Kidney capillary endothelial cell (primary cell): ENCODE measurements around the gene UXS1.

Experiments used
- DNase-seq: peaks from one replicate; pipeline ENCODE4 v3.0.0-alpha.2; 2018; ENCODE audit warnings: low spot score

UXS1 gene

GRCh38 chr2:106130251-106130998 is 63.7 kb downstream of the UXS1 start:
- DNase-seq, result no peak

DNA sequence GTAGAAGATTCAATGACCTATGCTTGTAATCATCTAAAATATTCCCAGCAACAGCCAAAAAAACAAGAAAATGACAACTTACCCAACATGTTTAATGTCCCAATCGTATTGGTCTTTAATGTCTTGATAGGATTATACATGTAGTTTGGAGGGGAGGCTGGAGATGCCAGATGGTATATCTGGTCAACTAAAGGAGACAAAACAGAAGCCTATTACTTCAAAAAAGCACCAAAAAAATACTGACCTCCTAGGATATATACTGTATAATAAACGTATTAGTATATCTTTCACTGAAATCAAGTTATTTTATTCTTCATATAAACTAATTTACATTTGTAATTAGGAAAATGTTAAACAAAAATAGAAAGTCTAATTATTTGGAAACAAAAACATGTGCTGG is 64.5 kb downstream of the UXS1 start:
- no peak for DNase-seq

- no peak for DNase-seq
Observed at GRCh38 chr2:106129150-106129549, 65.0 kb downstream of the UXS1 start.

- no peak for DNase-seq
Observed at GRCh38 chr2:106127776-106128268, 66.3 kb downstream of the UXS1 start.

GRCh38 chr2:106127282-106127771 is 66.8 kb downstream of the UXS1 start:
- DNase-seq, result no peak

DNA sequence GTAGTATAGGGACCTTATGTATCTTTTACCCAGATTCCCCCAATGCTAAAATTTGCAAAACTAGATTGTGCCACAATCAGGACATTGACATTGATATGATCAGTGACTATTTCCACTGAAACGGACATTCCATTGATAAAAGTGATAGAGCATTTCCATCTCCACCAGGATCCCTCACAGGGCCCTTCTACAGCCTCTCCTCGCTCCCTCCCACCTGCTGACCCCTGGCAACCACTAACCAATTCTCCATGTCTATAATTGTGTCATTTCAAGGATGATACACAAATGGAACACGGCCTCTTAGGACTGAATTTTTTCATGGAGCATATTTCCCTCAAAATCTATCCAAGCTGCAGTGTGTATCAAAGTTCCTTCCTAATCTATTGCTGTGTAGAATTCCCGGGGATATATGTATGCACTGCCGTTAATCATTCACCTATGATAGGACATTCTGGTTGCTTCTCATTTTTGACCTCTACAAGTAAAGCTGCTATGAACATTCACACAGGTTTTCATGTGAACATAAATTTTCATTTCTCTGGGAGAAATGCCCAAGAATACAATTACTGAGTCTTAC is 67.3 kb downstream of the UXS1 start:
- DNase-seq, result no peak

GRCh38 chr2:106126295-106126694 is 67.8 kb downstream of the UXS1 start:
- no peak for DNase-seq

- DNase-seq, result no peak
Observed at GRCh38 chr2:106124905-106125549, 69.1 kb downstream of the UXS1 start.

GRCh38 chr2:106124106-106124756 is 69.9 kb downstream of the UXS1 start:
- no peak for DNase-seq

- no peak for DNase-seq
Observed at GRCh38 chr2:106122157-106122556, 71.9 kb downstream of the UXS1 start.

- DNase-seq, result no peak
Observed at GRCh38 chr2:106120432-106120831, 73.7 kb downstream of the UXS1 start.

DNA sequence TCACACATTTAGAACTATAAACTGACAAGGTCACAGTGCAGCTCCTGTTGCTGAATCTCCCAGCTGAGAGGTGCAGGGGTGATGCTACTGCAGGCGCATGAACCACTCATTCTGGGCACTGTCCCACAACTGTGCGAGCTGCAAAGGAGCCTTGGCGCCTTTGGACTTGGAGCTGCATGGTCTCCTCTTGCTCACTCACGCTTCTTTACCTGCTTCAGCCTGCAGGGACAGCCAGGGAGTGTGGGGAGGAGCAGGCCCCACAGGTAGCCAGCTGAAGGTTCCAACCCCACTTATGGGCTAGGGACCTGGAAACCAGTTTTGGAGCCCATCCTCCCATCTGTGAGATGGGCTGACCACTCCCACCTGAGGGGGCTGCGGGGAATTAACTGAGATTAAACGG is 75.0 kb downstream of the UXS1 start:
- no peak for DNase-seq

GRCh38 chr2:106117882-106118684 is 76.0 kb downstream of the UXS1 start:
- DNase-seq, result no peak

- DNase-seq, result no peak
Observed at GRCh38 chr2:106117347-106117746, 76.8 kb downstream of the UXS1 start.

- no peak for DNase-seq
Observed at GRCh38 chr2:106116248-106116647, 77.9 kb downstream of the UXS1 start.

DNA sequence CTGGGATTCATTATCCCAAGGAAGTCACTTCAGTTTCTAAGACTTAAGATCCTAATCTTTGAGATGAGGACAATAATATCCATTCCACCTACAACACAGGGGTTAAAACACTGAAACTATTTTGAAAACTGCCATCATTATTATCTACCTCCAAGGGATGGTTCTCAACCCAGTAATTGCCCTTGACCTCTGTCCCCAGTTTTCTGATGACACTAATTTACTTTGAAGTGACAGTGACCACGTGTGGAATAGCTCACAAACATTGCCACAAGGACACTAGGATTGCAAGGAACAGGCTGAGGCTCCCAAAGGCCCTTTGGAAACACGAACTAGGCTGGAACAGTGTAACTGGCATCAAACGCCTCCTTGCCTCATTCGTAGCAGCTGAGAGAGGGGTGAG is 78.4 kb downstream of the UXS1 start:
- no peak for DNase-seq

DNA sequence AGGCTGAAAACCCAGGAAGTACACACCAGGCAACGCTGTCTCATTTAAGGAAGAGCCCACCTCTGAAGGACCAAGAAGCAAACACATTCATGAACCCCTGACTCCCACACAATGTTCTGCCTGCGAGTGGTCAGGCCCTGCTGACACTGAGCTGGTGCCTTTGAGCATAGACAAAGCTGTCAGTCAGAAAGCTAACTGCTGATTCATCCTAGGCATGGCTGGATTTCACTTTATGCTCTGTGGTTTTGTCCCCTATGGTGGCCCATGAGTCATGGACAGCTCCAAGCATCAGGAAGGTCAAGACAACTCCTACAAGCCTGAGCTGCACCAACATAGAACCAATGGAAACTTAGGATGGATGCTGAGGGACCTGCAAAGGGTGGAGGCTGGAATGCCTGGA is 78.9 kb downstream of the UXS1 start:
- DNase-seq, result peak; percentile 43

- no peak for DNase-seq
Observed at GRCh38 chr2:106114166-106114565, 79.9 kb downstream of the UXS1 start.

GRCh38 chr2:106113361-106113966 is 80.6 kb downstream of the UXS1 start:
- DNase-seq, result no peak

DNA sequence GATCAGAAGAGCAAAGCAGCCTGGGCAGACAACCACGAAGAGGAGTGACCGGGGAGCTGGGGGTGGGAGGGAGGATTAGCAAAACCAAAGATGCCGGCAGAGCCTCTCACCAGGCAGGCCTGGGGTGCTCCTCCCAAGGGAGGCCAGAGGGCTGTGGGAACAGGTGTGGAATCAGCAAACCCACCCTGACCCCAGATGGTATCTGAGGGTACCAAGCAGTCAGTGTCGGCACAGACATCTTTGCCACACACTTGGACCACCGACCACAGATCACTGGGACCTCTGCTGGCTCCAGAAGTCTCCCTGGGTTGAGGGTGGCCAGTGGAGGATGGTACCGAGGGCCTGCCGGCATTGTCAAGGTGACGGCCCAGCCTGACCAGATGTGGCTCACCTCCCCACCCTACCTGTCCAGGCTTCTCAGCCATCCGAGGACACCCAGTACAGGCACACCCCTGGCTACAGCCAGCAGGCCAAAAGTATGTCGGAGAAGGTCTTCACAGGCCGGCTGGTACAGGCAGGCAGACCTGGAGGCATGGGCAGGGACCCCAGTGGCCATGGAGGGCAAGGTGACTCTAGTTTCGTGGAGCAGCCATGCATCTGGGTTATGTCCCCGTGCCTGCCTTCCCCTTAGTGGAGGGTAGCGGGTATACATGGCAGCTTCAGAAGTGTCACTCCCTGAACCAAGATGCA is 82.1 kb downstream of the UXS1 start:
- DNase-seq, result no peak
